Activated T-helper 1 cell treated with anti-CD3 and anti-CD28 coated beads, Interleukin-12 subunit alpha, Interleukin-12 subunit beta, Interleukin-2, Interleukin-4 antibody, amounts not matched to agents 30 ng/mL and 10 ng/mL and 1 ng/mL, durations not matched to agents 14 hours and 24 hours and 36 hours (primary cell): ENCODE results near the gene C1orf87. TPM values are rescaled to one million over a fixed set of nuclear protein-coding genes. Genes with fewer than 3 reads are reported as not detected.
A peak's percentile ranks its signal among the peaks of the same experiment; 100 is the strongest.
"Not testable (repeated sequence)": the region's sequence is repeated elsewhere in the genome, so short reads cannot be mapped to it uniquely, and the experiment has no call there.

Experiments used
- DNase-seq: peaks from one replicate; pipeline ENCODE4 v3.0.0; 2021; ENCODE audit warnings: low spot score
- H3K27ac Mint-ChIP-seq: one replicate; pipeline ENCODE4 v1.8.0; 2021; ENCODE audit warnings: mild to moderate bottlenecking, mixed read lengths
- H3K27me3 Mint-ChIP-seq: one replicate; pipeline ENCODE4 v1.8.0; 2022; ENCODE audit warnings: mild to moderate bottlenecking, moderate library complexity, mixed read lengths; ENCODE audit not compliant: insufficient read depth
- H3K36me3 Mint-ChIP-seq: one replicate; pipeline ENCODE4 v1.8.0; 2021; ENCODE audit warnings: low read depth, mixed read lengths
- H3K4me1 Mint-ChIP-seq: one replicate; pipeline ENCODE4 v1.8.0; 2021; ENCODE audit warnings: low read depth, mixed read lengths
- H3K4me3 Mint-ChIP-seq: one replicate; pipeline ENCODE4 v1.8.0; 2021; ENCODE audit warnings: mild to moderate bottlenecking, moderate library complexity, mixed read lengths
- H3K9me3 Mint-ChIP-seq: one replicate; pipeline ENCODE4 v1.8.0; 2021; ENCODE audit warnings: mixed read lengths
- intact Hi-C: fragments of 100-400 bp; cut with micrococcal nuclease; formaldehyde crosslinking; loops from one replicate; pipeline ENCODE4 v1.15.1; 2024
- total RNA-seq: library from RNA; stranded (reverse); gene quantifications from 2 replicates; pipeline ENCODE4 v1.2.3, GENCODE V29; 2022

Gene C1orf87
- total RNA-seq, 1 donor from 2014 or later, result not detected

GRCh38 chr1:59977075-59977410 is 96.5 kb downstream of the C1orf87 start:
- Mint-ChIP-seq H3K27ac (no peak overlapping the region), H3K4me3 (no peak overlapping the region), H3K4me1 (no peaks in the 10 kb centered on the region), H3K9me3 (no peaks in the 10 kb centered on the region), H3K27me3 (peaks cover 5% of the 10 kb centered on the region), H3K36me3 (no peaks in the 10 kb centered on the region)
- intact Hi-C loops, result loop anchor here (5.0 to 10.0 kb wide), 3 partner anchors 788 to 1875 kb away; no protein-coding TSS in a partner anchor
- DNase-seq, result no peak

- no peak overlapping the region for H3K4me3 Mint-ChIP-seq
- H3K9me3 Mint-ChIP-seq, result no peaks in the 10 kb centered on the region
- peak; percentile 8 for DNase-seq
- H3K4me1 Mint-ChIP-seq, result peaks cover 3% of the 10 kb centered on the region
- H3K27ac Mint-ChIP-seq, result no peak overlapping the region
- intact Hi-C loops, result loop anchor here (5.0 to 10.0 kb wide), 3 partner anchors 788 to 1876 kb away; no protein-coding TSS in a partner anchor
- peaks cover 6% of the 10 kb centered on the region for H3K27me3 Mint-ChIP-seq
- no peaks in the 10 kb centered on the region for H3K36me3 Mint-ChIP-seq
Measured at GRCh38 chr1:59976194-59977074, 97.1 kb downstream of the C1orf87 start.

DNA sequence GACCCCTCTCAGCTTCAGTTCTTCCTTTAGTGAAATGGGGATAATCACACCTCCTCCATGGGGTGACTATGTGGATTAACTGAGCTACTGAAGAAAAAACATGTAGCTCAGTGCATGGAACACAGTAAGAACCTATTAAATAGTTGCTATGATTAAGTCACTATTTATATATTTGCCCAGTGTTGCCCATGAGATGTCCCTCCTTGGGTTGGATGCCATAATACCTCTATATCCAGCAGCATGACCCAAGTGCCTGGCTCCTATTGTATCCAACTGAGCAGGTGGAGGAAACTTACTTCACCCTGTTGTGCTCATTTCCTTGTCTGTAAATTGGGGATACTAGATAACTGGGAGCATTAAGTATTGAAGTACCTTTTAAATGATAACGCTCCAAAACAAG is 99.9 kb downstream of the C1orf87 start:
- Mint-ChIP-seq H3K4me1 (peaks cover 6% of the 10 kb centered on the region), H3K9me3 (no peaks in the 10 kb centered on the region), H3K4me3 (no peak overlapping the region), H3K36me3 (no peaks in the 10 kb centered on the region), H3K27ac (no peak overlapping the region), H3K27me3 (peaks cover 10% of the 10 kb centered on the region)
- DNase-seq, result no peak
- intact Hi-C loops, result loop anchor here (5.0 to 10.0 kb wide), 3 partner anchors 791 to 1611 kb away; no protein-coding TSS in a partner anchor

GRCh38 chr1:59972216-59972927 is 101.2 kb downstream of the C1orf87 start:
- Mint-ChIP-seq H3K9me3 (no peaks in the 10 kb centered on the region), H3K27me3 (peaks cover 10% of the 10 kb centered on the region), H3K27ac (no peak overlapping the region), H3K36me3 (no peaks in the 10 kb centered on the region), H3K4me3 (no peak overlapping the region), H3K4me1 (peaks cover 6% of the 10 kb centered on the region)
- intact Hi-C loops, result loop anchor here (5.0 to 10.0 kb wide), 3 partner anchors 792 to 1612 kb away; no protein-coding TSS in a partner anchor
- no peak for DNase-seq

- no peak overlapping the region for H3K27ac Mint-ChIP-seq
- H3K4me1 Mint-ChIP-seq, result peaks cover 6% of the 10 kb centered on the region
- peaks cover 12% of the 10 kb centered on the region for H3K27me3 Mint-ChIP-seq
- H3K9me3 Mint-ChIP-seq, result no peaks in the 10 kb centered on the region
- H3K36me3 Mint-ChIP-seq, result no peaks in the 10 kb centered on the region
- intact Hi-C loops, result loop anchor here (5.0 to 10.0 kb wide), 3 partner anchors 793 to 1613 kb away; no protein-coding TSS in a partner anchor
- peak; percentile 15 for DNase-seq
- no peak overlapping the region for H3K4me3 Mint-ChIP-seq
Measured at GRCh38 chr1:59971464-59971911, 102.1 kb downstream of the C1orf87 start.

DNA sequence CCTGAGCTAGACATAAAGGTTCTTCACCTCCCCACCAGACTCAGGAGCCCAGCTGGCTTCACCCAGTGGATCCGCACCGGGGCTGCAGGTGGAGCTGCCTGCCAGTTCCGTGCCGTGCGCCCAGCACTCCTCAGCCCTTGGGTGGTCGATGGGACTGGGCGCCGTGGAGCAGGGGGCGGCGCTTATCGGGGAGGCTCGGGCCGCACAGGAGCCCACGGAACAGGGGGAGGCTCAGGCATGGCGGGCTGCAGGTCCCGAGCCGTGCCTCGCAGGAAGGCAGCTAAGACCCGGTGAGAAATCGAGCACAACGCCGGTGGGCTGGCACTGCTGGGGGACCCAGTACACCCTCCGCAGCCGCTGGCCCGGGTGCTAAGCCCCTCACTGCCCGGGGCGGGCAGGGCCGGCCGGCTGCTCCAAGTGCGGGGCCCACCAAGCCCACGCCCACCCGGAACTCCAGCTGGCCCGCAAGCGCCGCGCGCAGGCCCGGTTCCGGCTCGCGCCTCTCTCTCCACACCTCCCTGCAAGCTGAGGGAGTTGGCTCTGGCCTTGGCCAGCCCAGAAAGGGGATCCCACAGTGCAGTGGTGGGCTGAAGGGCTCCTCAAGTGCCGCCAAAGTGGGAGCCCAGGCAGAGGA is 103.9 kb downstream of the C1orf87 start:
- not testable (repeated sequence) for H3K27me3 Mint-ChIP-seq, H3K36me3 Mint-ChIP-seq, DNase-seq, H3K4me1 Mint-ChIP-seq, H3K9me3 Mint-ChIP-seq, H3K4me3 Mint-ChIP-seq, H3K27ac Mint-ChIP-seq
- intact Hi-C loops, result loop anchor here (5.0 to 10.0 kb wide), 3 partner anchors 795 to 1615 kb away; no protein-coding TSS in a partner anchor

GRCh38 chr1:59968746-59969145 is 104.8 kb downstream of the C1orf87 start:
- H3K4me1 Mint-ChIP-seq, H3K27ac Mint-ChIP-seq, H3K27me3 Mint-ChIP-seq, H3K9me3 Mint-ChIP-seq, H3K4me3 Mint-ChIP-seq, H3K36me3 Mint-ChIP-seq, intact Hi-C loops, DNase-seq: not testable (repeated sequence)

DNA sequence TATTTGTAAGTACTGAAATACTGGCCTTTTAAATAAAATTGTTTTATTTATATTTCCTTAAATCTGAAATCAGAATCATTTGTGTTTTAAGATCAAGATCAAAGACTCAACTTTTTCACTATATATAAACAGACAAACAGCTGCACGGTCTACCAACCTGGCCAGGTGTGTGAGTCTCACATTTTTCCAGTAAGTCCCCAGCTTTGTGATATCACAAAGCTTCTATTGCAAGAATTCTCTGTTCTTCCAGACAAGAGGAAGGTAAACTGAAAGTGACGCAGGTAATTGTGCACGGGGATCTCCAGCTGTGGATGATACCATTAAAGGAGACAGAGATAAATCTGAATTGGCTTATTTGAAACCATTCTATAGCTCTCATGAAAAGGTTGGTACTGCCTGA is 105.8 kb downstream of the C1orf87 start:
- Mint-ChIP-seq H3K36me3 (no peaks in the 10 kb centered on the region), H3K27me3 (peaks cover 7% of the 10 kb centered on the region), H3K4me3 (no peak overlapping the region), H3K4me1 (peaks cover 6% of the 10 kb centered on the region), H3K27ac (no peak overlapping the region), H3K9me3 (no peaks in the 10 kb centered on the region)
- DNase-seq, result no peak
- intact Hi-C loops, result no loop called here

GRCh38 chr1:59967141-59967697 is 106.4 kb downstream of the C1orf87 start:
- intact Hi-C loops, result no loop called here

DNA sequence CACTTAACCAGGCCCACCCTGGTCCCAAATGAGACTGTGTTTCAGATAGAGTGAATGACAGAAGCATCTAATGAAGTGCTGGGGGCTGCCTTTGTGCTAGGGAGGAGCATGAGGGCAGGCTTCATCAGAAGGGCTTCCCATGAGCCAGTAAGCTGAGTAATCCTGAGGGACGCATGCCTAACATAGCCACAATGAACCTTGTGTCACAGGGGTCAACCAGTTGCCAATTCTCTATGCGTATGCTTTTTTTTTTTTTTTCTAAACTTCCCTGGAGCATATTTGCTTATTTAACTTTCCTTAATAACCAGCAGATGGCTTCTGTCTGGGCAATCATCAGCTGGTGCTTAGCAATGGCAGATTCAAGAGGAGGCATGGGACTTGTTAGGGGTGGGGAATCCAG is 121.5 kb downstream of the C1orf87 start:
- Mint-ChIP-seq H3K36me3 (no peaks in the 10 kb centered on the region), H3K9me3 (no peaks in the 10 kb centered on the region), H3K4me1 (no peaks in the 10 kb centered on the region), H3K27me3 (peaks cover 11% of the 10 kb centered on the region), H3K4me3 (no peak overlapping the region), H3K27ac (no peak overlapping the region)
- intact Hi-C loops, result no loop called here
- DNase-seq, result no peak

More at GRCh38 chr1:59967141-59967697, 106.4 kb downstream of the C1orf87 start:
- Mint-ChIP-seq H3K4me3 (no peak overlapping the region), H3K4me1 (peaks cover 6% of the 10 kb centered on the region), H3K9me3 (no peaks in the 10 kb centered on the region), H3K36me3 (no peaks in the 10 kb centered on the region), H3K27me3 (peaks cover 9% of the 10 kb centered on the region), H3K27ac (no peak overlapping the region)
- DNase-seq, result no peak

DNA sequence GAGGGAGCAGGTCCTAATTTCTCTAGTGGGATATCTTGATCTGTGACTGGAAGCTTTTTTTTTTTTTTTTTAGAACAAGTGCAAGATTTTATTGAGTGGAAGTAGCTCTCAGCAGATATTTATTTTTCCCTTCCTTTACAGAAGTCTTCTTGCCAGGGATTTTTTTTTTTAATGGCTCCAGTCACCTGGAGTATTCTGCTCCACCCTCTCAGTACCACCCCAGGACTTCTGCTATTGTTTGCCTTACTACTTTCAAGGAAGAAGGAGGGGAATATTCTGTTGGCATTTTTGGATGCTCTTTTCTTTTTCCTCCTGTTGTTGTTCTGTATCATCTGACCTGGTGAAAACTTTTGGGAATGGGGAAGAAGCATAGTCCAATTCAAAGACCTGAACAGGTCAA is 123.9 kb downstream of the C1orf87 start:
- Mint-ChIP-seq H3K4me3 (no peak overlapping the region), H3K9me3 (no peaks in the 10 kb centered on the region), H3K27me3 (peaks cover 5% of the 10 kb centered on the region), H3K4me1 (no peaks in the 10 kb centered on the region), H3K27ac (no peak overlapping the region), H3K36me3 (no peaks in the 10 kb centered on the region)
- intact Hi-C loops, result loop anchor here (5.0 to 10.0 kb wide), 3 partner anchors 167 to 1435 kb away; no protein-coding TSS in a partner anchor
- DNase-seq, result no peak

GRCh38 chr1:59948990-59949389 is 124.6 kb downstream of the C1orf87 start:
- no peak for DNase-seq
- H3K4me1 Mint-ChIP-seq, result no peaks in the 10 kb centered on the region
- no peak overlapping the region for H3K4me3 Mint-ChIP-seq
- no peaks in the 10 kb centered on the region for H3K36me3 Mint-ChIP-seq
- intact Hi-C loops, result loop anchor here (5.0 to 10.0 kb wide), 3 partner anchors 167 to 1434 kb away; no protein-coding TSS in a partner anchor
- no peak overlapping the region for H3K27ac Mint-ChIP-seq
- H3K27me3 Mint-ChIP-seq, result peaks cover 5% of the 10 kb centered on the region
- no peaks in the 10 kb centered on the region for H3K9me3 Mint-ChIP-seq
